Lower leg skin (tissue), 3 donors: ENCODE results near the gene ZSCAN25.

Source experiments
- POLR2A ChIP-seq, 2 donors: fragments of 450-650 bp; IDR thresholded peaks; one replicate each; pipeline ENCODE4 v1.6.1; 2016 to 2017; ENCODE audit warnings: antibody characterized with exemption in 2 of 2, mild to moderate bottlenecking in 1 of 2, moderate library complexity in 1 of 2
- TF ChIP-seq, protein P1 (sequence below), 3 donors: fragments of 450-650 bp; IDR thresholded peaks; one replicate each; pipeline ENCODE4 v1.5.1; 2016; ENCODE audit warnings: antibody characterized with exemption in 3 of 3, mild to moderate bottlenecking in 3 of 3, moderate library complexity in 2 of 3

DNA sequence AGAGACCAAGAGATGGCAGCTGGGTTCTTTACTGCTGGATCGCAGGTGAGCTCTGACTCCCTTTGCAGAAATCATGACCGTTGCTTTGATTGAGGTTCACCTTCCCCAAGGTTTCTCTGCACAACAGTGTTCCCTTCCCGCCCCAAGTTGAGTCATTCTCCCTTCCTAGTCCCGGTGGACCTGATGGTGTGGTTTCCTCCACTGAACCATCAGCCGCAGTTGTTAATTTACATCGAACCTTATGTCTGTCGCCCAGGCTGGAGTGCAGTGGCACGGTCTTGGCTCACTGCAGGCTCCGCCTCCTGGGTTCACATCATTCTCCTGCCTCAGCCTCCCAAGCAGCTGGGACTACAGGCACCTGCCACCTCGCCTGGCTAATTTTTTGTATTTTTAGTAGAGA is 5.8 kb downstream of the ZSCAN25 start:
- no peak for TF ChIP-seq POLR2A (IDR thresholded peaks at IDR 0.05)
- TF ChIP-seq, protein P1, sequence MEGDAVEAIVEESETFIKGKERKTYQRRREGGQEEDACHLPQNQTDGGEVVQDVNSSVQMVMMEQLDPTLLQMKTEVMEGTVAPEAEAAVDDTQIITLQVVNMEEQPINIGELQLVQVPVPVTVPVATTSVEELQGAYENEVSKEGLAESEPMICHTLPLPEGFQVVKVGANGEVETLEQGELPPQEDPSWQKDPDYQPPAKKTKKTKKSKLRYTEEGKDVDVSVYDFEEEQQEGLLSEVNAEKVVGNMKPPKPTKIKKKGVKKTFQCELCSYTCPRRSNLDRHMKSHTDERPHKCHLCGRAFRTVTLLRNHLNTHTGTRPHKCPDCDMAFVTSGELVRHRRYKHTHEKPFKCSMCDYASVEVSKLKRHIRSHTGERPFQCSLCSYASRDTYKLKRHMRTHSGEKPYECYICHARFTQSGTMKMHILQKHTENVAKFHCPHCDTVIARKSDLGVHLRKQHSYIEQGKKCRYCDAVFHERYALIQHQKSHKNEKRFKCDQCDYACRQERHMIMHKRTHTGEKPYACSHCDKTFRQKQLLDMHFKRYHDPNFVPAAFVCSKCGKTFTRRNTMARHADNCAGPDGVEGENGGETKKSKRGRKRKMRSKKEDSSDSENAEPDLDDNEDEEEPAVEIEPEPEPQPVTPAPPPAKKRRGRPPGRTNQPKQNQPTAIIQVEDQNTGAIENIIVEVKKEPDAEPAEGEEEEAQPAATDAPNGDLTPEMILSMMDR (IDR thresholded peaks at IDR 0.05): no peak
